GM12801 (cell line): ENCODE measurements around the gene PPARD.

ENCODE experiments used
- CTCF ChIP-seq: IDR thresholded peaks from one replicate; pipeline ENCODE4 v1.5.1; 2011; ENCODE audit warnings: control low read depth; ENCODE audit not compliant: insufficient read length; ENCODE audit errors: extremely low read depth

PPARD gene

GRCh38 chr6:35392773-35393672 lies 50.7 kb downstream of the PPARD start:
- TF ChIP-seq CTCF = no peak

GRCh38 chr6:35396991-35397390 lies 54.6 kb downstream of the PPARD start:
- no peak for TF ChIP-seq CTCF

GRCh38 chr6:35397806-35398418 lies 55.6 kb downstream of the PPARD start:
- no peak for TF ChIP-seq CTCF

- no peak for TF ChIP-seq CTCF
Measured at GRCh38 chr6:35398526-35398925, 56.2 kb downstream of the PPARD start.

- no peak for TF ChIP-seq CTCF
Measured at GRCh38 chr6:35400111-35400510, 57.8 kb downstream of the PPARD start.

GRCh38 chr6:35400901-35401311 lies 58.5 kb downstream of the PPARD start:
- no peak for TF ChIP-seq CTCF

GRCh38 chr6:35401514-35401913 lies 59.2 kb downstream of the PPARD start:
- TF ChIP-seq CTCF = no peak
